ENCODE measurements around the gene TRAM2.

DNA sequence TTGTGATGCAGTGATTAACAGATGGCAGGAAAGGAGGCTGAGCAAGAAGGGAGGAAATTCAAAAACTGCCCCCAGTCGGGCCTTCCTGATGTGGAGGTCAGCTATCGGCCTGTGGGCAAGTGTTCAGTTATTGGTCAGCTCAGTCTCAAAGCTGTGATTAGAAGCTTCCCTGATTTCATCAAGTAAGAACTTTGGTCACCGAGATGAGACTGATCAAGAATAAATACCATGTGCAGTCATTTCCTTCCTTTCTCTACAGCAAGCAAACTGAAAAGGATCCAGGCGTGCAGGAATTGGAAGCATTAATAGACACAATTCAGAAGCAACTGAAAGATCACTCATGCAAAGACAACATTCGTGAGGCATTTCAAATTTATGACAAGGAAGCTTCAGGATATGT lies 87.0 kb downstream of the TRAM2 start:
- TF ChIP-seq, protein P1, sequence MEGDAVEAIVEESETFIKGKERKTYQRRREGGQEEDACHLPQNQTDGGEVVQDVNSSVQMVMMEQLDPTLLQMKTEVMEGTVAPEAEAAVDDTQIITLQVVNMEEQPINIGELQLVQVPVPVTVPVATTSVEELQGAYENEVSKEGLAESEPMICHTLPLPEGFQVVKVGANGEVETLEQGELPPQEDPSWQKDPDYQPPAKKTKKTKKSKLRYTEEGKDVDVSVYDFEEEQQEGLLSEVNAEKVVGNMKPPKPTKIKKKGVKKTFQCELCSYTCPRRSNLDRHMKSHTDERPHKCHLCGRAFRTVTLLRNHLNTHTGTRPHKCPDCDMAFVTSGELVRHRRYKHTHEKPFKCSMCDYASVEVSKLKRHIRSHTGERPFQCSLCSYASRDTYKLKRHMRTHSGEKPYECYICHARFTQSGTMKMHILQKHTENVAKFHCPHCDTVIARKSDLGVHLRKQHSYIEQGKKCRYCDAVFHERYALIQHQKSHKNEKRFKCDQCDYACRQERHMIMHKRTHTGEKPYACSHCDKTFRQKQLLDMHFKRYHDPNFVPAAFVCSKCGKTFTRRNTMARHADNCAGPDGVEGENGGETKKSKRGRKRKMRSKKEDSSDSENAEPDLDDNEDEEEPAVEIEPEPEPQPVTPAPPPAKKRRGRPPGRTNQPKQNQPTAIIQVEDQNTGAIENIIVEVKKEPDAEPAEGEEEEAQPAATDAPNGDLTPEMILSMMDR (IDR thresholded peaks at IDR 0.05): no peak
- TF ChIP-seq POLR2A (IDR thresholded peaks at IDR 0.05): no peak
